HG03025 (cell line): Measurements from ENCODE around the gene CRIP1.

ENCODE experiments used
- ATAC-seq: cut with Tn5 transposase; IDR thresholded peaks from one replicate; pipeline ENCODE4 v1.9.1; 2021; ENCODE audit warnings: mild to moderate bottlenecking, moderate library complexity; ENCODE audit not compliant: unreplicated experiment, low FRiP score

Gene CRIP1

DNA sequence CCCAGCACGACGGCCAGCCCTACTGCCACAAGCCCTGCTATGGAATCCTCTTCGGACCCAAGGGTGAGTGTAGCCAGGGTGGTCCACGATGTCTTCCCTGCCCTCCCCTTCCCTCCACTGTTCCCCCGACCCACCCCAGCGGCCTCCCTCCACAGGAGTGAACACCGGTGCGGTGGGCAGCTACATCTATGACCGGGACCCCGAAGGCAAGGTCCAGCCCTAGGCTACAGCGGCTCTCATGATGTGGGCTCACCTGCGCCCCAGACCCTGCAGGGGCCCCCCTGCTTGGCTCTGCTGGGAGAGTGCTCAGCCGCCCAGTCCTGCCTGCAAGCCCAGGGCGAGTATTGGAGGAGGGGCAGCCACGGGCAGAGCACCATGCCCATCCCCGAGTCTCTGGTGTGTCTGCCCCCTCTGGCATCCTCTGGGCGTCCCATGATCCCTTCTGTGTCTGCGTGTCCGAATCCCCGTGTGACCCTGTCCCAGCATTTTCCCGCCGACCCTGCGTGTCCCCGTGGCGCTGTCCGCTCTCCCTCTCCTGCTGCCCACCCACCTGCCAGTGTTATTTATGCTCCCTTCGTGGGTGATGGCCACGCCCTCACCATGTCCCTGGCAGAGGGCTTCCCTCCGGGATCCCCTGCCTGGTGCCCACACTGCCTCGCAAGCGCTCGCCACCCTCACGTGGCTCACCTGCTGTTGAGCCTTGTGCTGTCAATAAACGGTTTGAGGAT is 7.1 kb upstream of the CRIP1 start:
- ATAC-seq = no peak

DNA sequence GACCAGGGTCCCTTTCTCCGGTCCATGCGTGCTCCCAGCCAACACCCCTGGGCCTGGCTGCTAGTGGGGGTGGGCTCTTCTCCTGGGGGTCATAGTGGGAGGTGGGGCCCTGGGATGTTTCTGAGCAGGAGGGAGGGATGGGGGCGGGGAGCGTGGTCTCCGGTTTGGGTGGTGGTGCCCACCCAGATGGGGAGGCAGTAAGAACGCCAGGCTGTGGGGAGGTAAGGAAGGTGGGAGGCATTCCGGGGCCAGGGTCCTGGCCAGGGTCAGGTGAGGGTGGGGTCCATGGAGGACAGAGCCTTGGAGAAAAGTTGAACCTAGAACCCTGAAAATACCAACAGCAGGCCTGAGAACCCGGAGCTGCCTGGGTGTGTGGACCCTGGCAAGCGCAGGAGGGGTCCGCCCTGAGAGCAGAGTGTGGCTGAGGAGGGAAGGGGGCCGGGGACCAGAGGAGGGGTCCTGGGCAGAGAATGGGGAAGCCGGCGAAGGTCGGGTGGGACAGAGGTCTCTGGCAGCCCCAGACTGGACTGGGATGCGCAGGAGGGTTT is 6.4 kb upstream of the CRIP1 start:
- no peak for ATAC-seq

DNA sequence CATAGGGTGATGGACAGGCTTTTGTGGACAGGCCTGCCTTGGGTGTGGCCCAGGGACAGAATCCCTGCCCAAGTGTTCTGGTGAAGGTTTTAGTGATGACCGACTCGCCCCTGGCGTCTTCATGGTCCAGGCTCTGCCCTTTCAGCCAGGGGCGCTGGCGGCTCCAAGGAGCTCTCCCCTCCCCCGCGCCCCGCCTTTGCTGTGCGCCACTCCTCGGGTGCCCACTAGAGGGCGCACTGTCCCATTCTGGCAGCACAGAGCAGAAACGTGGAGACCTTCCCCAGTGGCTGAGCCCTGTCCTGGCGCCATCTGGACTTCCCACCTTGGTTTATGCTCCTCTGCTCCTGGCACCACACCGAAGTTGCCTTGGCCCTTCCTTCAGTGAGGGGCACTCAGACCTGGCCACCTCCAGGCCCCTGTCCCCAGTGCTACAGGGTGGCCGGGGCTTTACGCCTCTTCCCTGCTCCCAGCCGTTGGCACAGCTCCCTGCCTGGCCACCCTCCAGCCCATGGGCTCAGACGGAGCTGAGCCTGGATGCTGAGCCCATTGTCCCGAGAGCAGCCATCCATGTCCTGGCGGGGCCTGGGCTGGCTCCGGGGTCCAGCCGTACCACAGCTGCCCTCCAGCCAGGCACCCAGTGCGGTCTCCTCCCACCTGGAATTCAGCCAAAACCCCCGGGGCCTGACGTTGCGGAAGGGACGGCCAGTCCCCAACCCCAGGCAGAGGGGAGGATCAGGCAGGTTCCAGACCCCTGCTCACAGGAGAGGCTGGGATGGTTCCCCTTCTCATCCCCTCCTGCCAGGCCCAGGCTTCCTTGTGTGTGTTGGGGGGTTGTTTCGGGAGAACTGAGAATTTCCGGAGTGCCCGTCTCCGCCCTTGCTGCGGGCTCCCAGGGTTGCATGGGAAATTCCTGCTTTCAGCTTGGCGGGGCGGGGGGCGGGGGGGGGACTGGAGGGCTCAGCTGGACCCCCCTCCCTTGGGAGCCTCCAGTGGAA is 5.6 kb upstream of the CRIP1 start:
- ATAC-seq = no peak

- ATAC-seq = no peak
These were observed 4.7 kb upstream of the CRIP1 start for GRCh38 chr14:105481886-105482457.

DNA sequence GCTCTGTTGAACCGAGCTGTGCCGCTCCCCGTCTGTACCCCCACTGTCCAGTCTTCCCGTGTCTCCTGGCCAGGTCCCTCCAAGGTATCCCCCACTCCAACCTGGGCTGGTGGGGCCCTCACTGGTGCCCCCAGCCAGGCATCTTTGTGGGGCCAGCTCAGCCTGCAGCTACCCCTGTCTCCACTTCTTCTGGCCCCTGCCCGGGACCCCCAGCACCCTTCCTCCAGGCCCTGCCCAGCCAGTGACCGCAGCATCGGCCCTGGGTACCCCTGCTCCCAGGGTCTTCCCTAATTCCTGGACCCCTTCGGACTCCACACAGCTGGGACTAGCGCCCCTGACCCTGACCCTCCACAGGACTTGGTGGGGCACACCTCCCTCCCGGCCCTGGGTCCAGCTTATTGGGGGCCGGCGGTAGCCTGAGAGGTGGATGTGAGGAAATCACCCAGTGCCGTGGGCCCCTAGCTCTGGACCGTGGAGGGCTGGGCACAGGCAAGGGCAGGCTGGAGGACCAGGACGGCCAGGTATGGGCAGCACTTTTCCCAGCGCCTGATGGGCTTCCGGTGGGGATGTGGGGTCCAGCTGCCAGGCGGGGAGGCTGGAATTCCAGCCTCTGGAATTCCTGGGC is 4.1 kb upstream of the CRIP1 start:
- no peak for ATAC-seq

GRCh38 chr14:105483300-105484068 is 3.2 kb upstream of the CRIP1 start:
- no peak for ATAC-seq

- no peak for ATAC-seq
These were observed 2.4 kb upstream of the CRIP1 start for GRCh38 chr14:105484069-105484996.

GRCh38 chr14:105484997-105485393 is 1.7 kb upstream of the CRIP1 start:
- no peak for ATAC-seq

DNA sequence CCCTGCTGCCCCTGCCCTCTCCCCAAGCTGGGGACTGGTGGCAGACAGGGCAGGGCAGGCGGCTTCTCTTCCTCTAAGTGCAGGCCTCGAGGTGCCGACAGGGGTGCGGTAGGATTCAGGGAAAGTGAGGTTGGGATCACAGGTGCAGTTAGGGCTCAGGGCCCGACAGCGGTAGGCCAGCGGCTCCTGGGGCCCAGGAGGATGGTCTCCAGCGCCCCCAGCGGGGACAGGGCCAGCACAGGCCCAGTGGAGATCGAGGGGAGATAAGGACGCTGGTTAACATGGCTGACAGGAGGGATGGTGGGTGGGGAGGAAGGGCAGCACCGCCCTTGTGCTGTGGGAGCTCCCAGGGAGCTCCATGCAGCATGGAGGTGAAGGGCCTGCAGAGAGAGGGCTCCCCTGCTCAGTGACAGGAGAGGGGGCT is 935 bp upstream of the CRIP1 start:
- no peak for ATAC-seq

GRCh38 chr14:105486974-105487448 is 325 bp downstream of the CRIP1 start:
- no peak for ATAC-seq

DNA sequence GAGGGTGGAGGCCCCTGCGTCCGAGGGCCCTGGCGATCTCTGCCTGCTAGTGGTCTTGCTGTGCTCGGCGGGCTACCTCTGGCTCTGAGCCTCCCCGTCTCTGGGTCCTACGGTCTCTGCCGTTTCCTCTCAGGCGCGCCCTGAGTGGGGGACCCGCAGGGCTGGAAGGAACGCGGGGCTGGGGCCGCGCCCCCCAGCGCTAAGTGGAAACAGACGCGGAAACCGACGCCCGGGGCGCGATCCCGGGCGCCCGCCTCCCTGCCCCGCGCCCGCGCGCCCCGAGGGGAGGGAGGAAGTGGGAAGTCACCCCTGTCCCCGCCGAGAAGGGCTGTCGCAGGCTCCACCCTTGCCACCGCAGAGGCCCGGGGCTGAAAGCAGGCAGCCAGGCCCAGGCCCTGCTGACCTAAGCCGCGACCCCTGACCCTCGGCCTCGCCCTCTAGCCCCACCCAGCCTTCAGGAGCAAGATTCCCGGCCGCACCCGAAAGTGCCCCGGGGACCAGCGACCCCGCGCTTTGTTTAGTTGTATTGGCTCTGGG is 831 bp downstream of the CRIP1 start:
- ATAC-seq = no peak

- ATAC-seq = no peak
These were observed 1.5 kb downstream of the CRIP1 start for GRCh38 chr14:105487986-105488777.

GRCh38 chr14:105488781-105489541 is 2.3 kb downstream of the CRIP1 start:
- no peak for ATAC-seq

- ATAC-seq = no peak
These were observed 3.0 kb downstream of the CRIP1 start for GRCh38 chr14:105489542-105490266.

GRCh38 chr14:105490267-105490571 is 3.5 kb downstream of the CRIP1 start:
- ATAC-seq = no peak
